DOHH2 (cell line): ENCODE data around the gene DSCAML1.

ENCODE experiments used
- H3F3A ChIP-seq: fragments of 200-600 bp; sonication (generic), shearing (Covaris generic); 2 replicates; pipeline ENCODE4 v1.6.0; 2016; ENCODE audit warnings: antibody characterized with exemption, mild to moderate bottlenecking; ENCODE audit not compliant: control insufficient read depth, insufficient read depth
- H3K27ac ChIP-seq: fragments of 200-600 bp; sonication (generic); 2 replicates; pipeline ENCODE4 v1.5.1; 2014; ENCODE audit warnings: low read depth, mild to moderate bottlenecking, low read length, moderate library complexity
- H3K27me3 ChIP-seq: fragments of 200-600 bp; sonication (generic); 2 replicates; pipeline ENCODE4 v1.6.1; 2014; ENCODE audit warnings: mild to moderate bottlenecking, low read length, mixed read lengths; ENCODE audit not compliant: control insufficient read depth
- H3K36me3 ChIP-seq: fragments of 200-600 bp; sonication (generic); 2 replicates; pipeline ENCODE4 v1.6.1; 2014; ENCODE audit warnings: mild to moderate bottlenecking, low read length, moderate library complexity, mixed read lengths; ENCODE audit not compliant: control insufficient read depth
- H3K4me1 ChIP-seq: fragments of 200-600 bp; sonication (generic); 2 replicates; pipeline ENCODE4 v1.6.1; 2014; ENCODE audit warnings: mild to moderate bottlenecking, low read length, mixed read lengths; ENCODE audit not compliant: control insufficient read depth
- H3K4me2 ChIP-seq: fragments of 200-600 bp; sonication (generic); 2 replicates; pipeline ENCODE4 v1.6.0; 2014; ENCODE audit warnings: mild to moderate bottlenecking, low read length, moderate library complexity
- H3K4me3 ChIP-seq: fragments of 200-600 bp; sonication (generic); 2 replicates; pipeline ENCODE4 v1.5.1; 2014; ENCODE audit warnings: mild to moderate bottlenecking, low read length, mixed read lengths
- H3K79me2 ChIP-seq: fragments of 200-600 bp; sonication (generic); 2 replicates; pipeline ENCODE4 v1.6.1; 2014; ENCODE audit warnings: mild to moderate bottlenecking, low read length, mixed read lengths; ENCODE audit not compliant: control insufficient read depth
- H3K9me2 ChIP-seq: fragments of 200-600 bp; sonication (generic); replicated peaks from 2 replicates; pipeline ENCODE4 v1.6.1; 2014; ENCODE audit warnings: mild to moderate bottlenecking, low read length, mixed read lengths; ENCODE audit not compliant: control insufficient read depth
- H3K9me3 ChIP-seq: fragments of 200-600 bp; sonication (generic); 2 replicates; pipeline ENCODE4 v1.6.1; 2014; ENCODE audit warnings: antibody characterized with exemption, low read length, mixed read lengths; ENCODE audit not compliant: control insufficient read depth, insufficient read depth
- H4K20me1 ChIP-seq: fragments of 200-600 bp; sonication (generic); 2 replicates; pipeline ENCODE4 v1.6.0; 2014; ENCODE audit warnings: low read depth, mild to moderate bottlenecking, antibody characterized with exemption, low read length, moderate library complexity; ENCODE audit not compliant: control insufficient read depth, insufficient read depth
- EZH2phosphoT487 ChIP-seq: fragments of 200-600 bp; sonication (generic); IDR thresholded peaks from 2 replicates; pipeline ENCODE4 v1.6.1; 2017; ENCODE audit warnings: borderline replicate concordance, mild to moderate bottlenecking, antibody characterized with exemption, low read length, moderate library complexity, mixed read lengths
- TF ChIP-seq, protein P1 (sequence below): fragments of 200-600 bp; sonication (generic); IDR thresholded peaks from one replicate; pipeline ENCODE4 v1.5.1; 2014; ENCODE audit warnings: antibody characterized with exemption, mild to moderate bottlenecking, low read depth, low read length; ENCODE audit not compliant: poor library complexity, severe bottlenecking

The DSCAML1 gene

GRCh38 chr11:117532568-117532967 is 264.4 kb downstream of the DSCAML1 start:
- Histone ChIP-seq H3K4me1 (no peaks in the 10 kb centered on the region), H3K79me2 (no peaks in the 10 kb centered on the region), H3K9me3 (no peaks in the 10 kb centered on the region), H3K27me3 (no peaks in the 10 kb centered on the region), H3K36me3 (no peaks in the 10 kb centered on the region), H3K4me2 (no peak overlapping the region), H3K27ac (no peak overlapping the region), H3K9me2 (no peaks in the 10 kb centered on the region), H3F3A (no peaks in the 10 kb centered on the region), H3K4me3 (no peak overlapping the region), H4K20me1 (no peaks in the 10 kb centered on the region)
- TF ChIP-seq, protein P1, sequence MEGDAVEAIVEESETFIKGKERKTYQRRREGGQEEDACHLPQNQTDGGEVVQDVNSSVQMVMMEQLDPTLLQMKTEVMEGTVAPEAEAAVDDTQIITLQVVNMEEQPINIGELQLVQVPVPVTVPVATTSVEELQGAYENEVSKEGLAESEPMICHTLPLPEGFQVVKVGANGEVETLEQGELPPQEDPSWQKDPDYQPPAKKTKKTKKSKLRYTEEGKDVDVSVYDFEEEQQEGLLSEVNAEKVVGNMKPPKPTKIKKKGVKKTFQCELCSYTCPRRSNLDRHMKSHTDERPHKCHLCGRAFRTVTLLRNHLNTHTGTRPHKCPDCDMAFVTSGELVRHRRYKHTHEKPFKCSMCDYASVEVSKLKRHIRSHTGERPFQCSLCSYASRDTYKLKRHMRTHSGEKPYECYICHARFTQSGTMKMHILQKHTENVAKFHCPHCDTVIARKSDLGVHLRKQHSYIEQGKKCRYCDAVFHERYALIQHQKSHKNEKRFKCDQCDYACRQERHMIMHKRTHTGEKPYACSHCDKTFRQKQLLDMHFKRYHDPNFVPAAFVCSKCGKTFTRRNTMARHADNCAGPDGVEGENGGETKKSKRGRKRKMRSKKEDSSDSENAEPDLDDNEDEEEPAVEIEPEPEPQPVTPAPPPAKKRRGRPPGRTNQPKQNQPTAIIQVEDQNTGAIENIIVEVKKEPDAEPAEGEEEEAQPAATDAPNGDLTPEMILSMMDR: no peak
- no peak for TF ChIP-seq EZH2phosphoT487

DNA sequence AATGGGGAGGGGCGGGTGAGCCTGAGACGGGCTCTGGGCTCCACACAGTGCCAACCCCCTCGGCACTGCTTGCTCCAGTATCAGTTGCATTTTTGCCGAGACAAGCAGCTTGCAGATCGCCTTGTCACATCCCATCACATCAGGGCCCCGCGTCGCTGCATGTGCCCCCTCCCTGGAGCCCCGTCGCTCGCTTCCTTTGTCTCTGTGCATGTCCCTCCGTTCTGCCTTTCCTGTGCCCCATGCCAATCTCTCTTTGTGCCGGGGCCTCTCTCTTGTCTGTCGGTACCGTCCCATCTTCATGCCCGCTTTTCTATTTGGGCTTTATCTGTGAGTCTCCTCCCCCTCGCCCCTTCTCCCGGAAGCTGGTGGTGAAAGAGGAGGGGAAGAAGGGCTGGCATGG is 267.2 kb downstream of the DSCAML1 start:
- Histone ChIP-seq H3K4me1 (no peaks in the 10 kb centered on the region), H3K9me2 (no peaks in the 10 kb centered on the region), H3F3A (no peaks in the 10 kb centered on the region), H3K27me3 (no peaks in the 10 kb centered on the region), H3K79me2 (no peaks in the 10 kb centered on the region), H3K27ac (no peak overlapping the region), H3K36me3 (no peaks in the 10 kb centered on the region), H3K4me2 (no peak overlapping the region), H4K20me1 (no peaks in the 10 kb centered on the region), H3K9me3 (no peaks in the 10 kb centered on the region), H3K4me3 (no peak overlapping the region)
- TF ChIP-seq, protein P1: no peak
- no peak for TF ChIP-seq EZH2phosphoT487

GRCh38 chr11:117528097-117528721 is 268.8 kb downstream of the DSCAML1 start:
- H3K9me3 ChIP-seq: no peaks in the 10 kb centered on the region
- H3K4me3 ChIP-seq: no peak overlapping the region
- no peak for TF ChIP-seq EZH2phosphoT487
- TF ChIP-seq, protein P1: no peak
- no peaks in the 10 kb centered on the region for H3K36me3 ChIP-seq
- no peak overlapping the region for H3K27ac ChIP-seq
- H3K27me3 ChIP-seq: no peaks in the 10 kb centered on the region
- H3K4me2 ChIP-seq: no peak overlapping the region
- H4K20me1 ChIP-seq: no peaks in the 10 kb centered on the region
- H3K9me2 ChIP-seq: no peaks in the 10 kb centered on the region
- no peaks in the 10 kb centered on the region for H3F3A ChIP-seq
- no peaks in the 10 kb centered on the region for H3K4me1 ChIP-seq
- no peaks in the 10 kb centered on the region for H3K79me2 ChIP-seq
